Nephron (organoid): Measurements from ENCODE around the gene CREG1.

ENCODE experiments used
- H3K27ac Mint-ChIP-seq, 3 experiments: 2 replicates each; pipeline ENCODE4 v1.8.0; 2020; ENCODE audit warnings: mixed read lengths in 3 of 3, mild to moderate bottlenecking in 2 of 3, moderate library complexity in 1 of 3
- H3K27me3 Mint-ChIP-seq: 2 replicates; pipeline ENCODE4 v1.8.0; 2021; ENCODE audit warnings: low read depth, mild to moderate bottlenecking, moderate library complexity, mixed read lengths
- H3K36me3 Mint-ChIP-seq: 2 replicates; pipeline ENCODE4 v1.8.0; 2020; ENCODE audit warnings: low read depth, mixed read lengths
- H3K4me1 Mint-ChIP-seq: 2 replicates; pipeline ENCODE4 v1.8.0; 2020; ENCODE audit warnings: mixed read lengths
- H3K4me3 Mint-ChIP-seq, 3 experiments: 2 replicates each; pipeline ENCODE4 v1.8.0; 2020; ENCODE audit warnings: mild to moderate bottlenecking in 3 of 3, mixed read lengths in 3 of 3, moderate library complexity in 2 of 3
- H3K9me3 Mint-ChIP-seq: 2 replicates; pipeline ENCODE4 v1.8.0; 2020; ENCODE audit warnings: mixed read lengths
- CTCF ChIP-seq, 3 experiments: fragments of 200-600 bp; sonication (generic); IDR thresholded peaks; one replicate each; pipeline ENCODE4 v1.5.0; 2021; ENCODE audit warnings: antibody characterized with exemption in 3 of 3; ENCODE audit not compliant: unreplicated experiment in 3 of 3

Gene CREG1

DNA sequence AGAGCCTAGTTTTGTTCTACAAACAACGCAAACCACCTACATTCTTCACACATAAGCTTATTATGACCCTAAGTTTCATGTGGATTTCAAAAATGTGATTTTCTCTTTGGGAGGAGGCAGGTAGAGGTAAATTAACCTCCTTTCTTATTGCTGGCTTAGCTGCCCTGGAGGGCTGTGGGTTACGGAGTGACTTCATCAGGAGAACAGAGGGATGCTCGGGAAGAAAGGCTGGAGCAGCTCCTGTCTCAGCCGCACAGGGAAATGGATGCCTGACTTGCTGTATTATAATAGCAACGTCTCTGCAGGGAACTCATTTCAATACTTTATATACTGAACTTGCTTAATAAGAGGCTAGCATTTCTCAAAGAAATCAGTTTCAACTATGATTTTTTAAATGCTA is 14.1 kb upstream of the CREG1 start:
- no peak overlapping the region for H3K4me3 Mint-ChIP-seq
- peaks cover 12% of the 10 kb centered on the region for H3K27me3 Mint-ChIP-seq
- TF ChIP-seq CTCF (IDR thresholded peaks at IDR 0.05; ENCODE audit: unreplicated experiment in 3 of 3): no peak
- peaks cover 5% of the 10 kb centered on the region for H3K9me3 Mint-ChIP-seq
- H3K36me3 Mint-ChIP-seq: no peaks in the 10 kb centered on the region
- H3K27ac Mint-ChIP-seq: peak overlapping the region in 1 of 3 experiments; percentile 49
- H3K4me1 Mint-ChIP-seq: peaks cover 14% of the 10 kb centered on the region

DNA sequence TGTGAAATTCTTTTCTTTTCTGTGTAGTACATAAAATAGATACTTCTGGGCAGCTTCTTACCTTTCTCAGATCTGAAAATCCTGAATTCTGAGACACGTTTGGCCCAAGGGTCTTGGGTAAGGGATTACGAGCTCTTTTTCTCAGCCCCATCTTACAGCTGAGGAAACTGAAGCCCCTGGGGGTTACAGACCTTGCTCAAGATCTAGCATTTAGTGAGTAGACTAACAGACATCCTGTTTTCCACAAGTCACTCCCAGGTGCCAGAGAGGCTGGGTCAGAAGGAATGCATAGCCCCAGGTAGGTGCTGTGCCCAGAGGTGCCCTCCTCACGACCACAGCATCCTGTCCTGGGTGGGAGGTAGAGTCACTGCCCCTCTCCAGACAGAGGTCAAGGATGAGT is 13.2 kb upstream of the CREG1 start:
- no peak for TF ChIP-seq CTCF (IDR thresholded peaks at IDR 0.05; ENCODE audit: unreplicated experiment in 3 of 3)
- Mint-ChIP-seq H3K27me3 (peaks cover 12% of the 10 kb centered on the region), H3K9me3 (no peaks in the 10 kb centered on the region), H3K36me3 (no peaks in the 10 kb centered on the region), H3K4me3 (no peak overlapping the region), H3K4me1 (peaks cover 14% of the 10 kb centered on the region), H3K27ac (no peak overlapping the region)

GRCh38 chr1:167565922-167566321 is 12.4 kb upstream of the CREG1 start:
- H3K27ac Mint-ChIP-seq: no peak overlapping the region
- no peak for TF ChIP-seq CTCF (IDR thresholded peaks at IDR 0.05; ENCODE audit: unreplicated experiment in 3 of 3)
- no peaks in the 10 kb centered on the region for H3K9me3 Mint-ChIP-seq
- no peak overlapping the region for H3K4me3 Mint-ChIP-seq
- H3K36me3 Mint-ChIP-seq: no peaks in the 10 kb centered on the region
- peaks cover 12% of the 10 kb centered on the region for H3K27me3 Mint-ChIP-seq
- peaks cover 14% of the 10 kb centered on the region for H3K4me1 Mint-ChIP-seq

- Mint-ChIP-seq H3K9me3 (no peaks in the 10 kb centered on the region), H3K27me3 (peaks cover 9% of the 10 kb centered on the region), H3K36me3 (no peaks in the 10 kb centered on the region), H3K4me3 (no peak overlapping the region), H3K27ac (no peak overlapping the region), H3K4me1 (peaks cover 14% of the 10 kb centered on the region)
- TF ChIP-seq CTCF (IDR thresholded peaks at IDR 0.05; ENCODE audit: unreplicated experiment in 3 of 3): no peak
Measured at GRCh38 chr1:167564612-167565270, 11.2 kb upstream of the CREG1 start.

- Mint-ChIP-seq H3K9me3 (no peaks in the 10 kb centered on the region), H3K36me3 (no peaks in the 10 kb centered on the region), H3K27me3 (peaks cover 12% of the 10 kb centered on the region), H3K27ac (no peak overlapping the region), H3K4me1 (peaks cover 14% of the 10 kb centered on the region), H3K4me3 (no peak overlapping the region)
- no peak for TF ChIP-seq CTCF (IDR thresholded peaks at IDR 0.05; ENCODE audit: unreplicated experiment in 3 of 3)
Measured at GRCh38 chr1:167563579-167564246, 10.2 kb upstream of the CREG1 start.

- no peak for TF ChIP-seq CTCF (IDR thresholded peaks at IDR 0.05; ENCODE audit: unreplicated experiment in 3 of 3)
- Mint-ChIP-seq H3K36me3 (no peaks in the 10 kb centered on the region), H3K4me1 (peaks cover 11% of the 10 kb centered on the region), H3K9me3 (no peaks in the 10 kb centered on the region), H3K4me3 (no peak overlapping the region), H3K27ac (no peak overlapping the region), H3K27me3 (peaks cover 10% of the 10 kb centered on the region)
Measured at GRCh38 chr1:167562702-167563101, 9.1 kb upstream of the CREG1 start.
